HEK293T (cell line): ENCODE results near the gene DHRS13.

Experiments used
- BHLHE40 ChIP-seq: fragments of 450-650 bp; IDR thresholded peaks from 2 replicates; pipeline ENCODE4 v1.6.1; 2016; ENCODE audit warnings: mild to moderate bottlenecking, moderate library complexity, borderline replicate concordance
- FOXA1 ChIP-seq: fragments of 450-650 bp; IDR thresholded peaks from 2 replicates; pipeline ENCODE4 v1.6.1; 2016; ENCODE audit warnings: mild to moderate bottlenecking
- FOXM1 ChIP-seq: fragments of 450-650 bp; IDR thresholded peaks from 2 replicates; pipeline ENCODE4 v1.6.1; 2017; ENCODE audit warnings: mild to moderate bottlenecking, borderline replicate concordance
- SP1 ChIP-seq: fragments of 450-650 bp; IDR thresholded peaks from 2 replicates; pipeline ENCODE4 v1.6.1; 2017
- TARDBP ChIP-seq: fragments of 450-650 bp; IDR thresholded peaks from 2 replicates; pipeline ENCODE4 v1.6.1; 2016
- ZNF384 ChIP-seq: fragments of 450-650 bp; IDR thresholded peaks from 2 replicates; pipeline ENCODE4 v1.6.1; 2016

- TF ChIP-seq FOXM1 (no peak), TARDBP (no peak), FOXA1 (no peak), SP1 (no peak), ZNF384 (no peak), BHLHE40 (no peak)
Measured at GRCh38 chr17:28951428-28951990, 48.6 kb upstream of the DHRS13 start, which contains the start of gene PHF12.
